Breast epithelium (tissue), 3 donors: ENCODE results near the gene RBM28.

Source experiments
- CTCF ChIP-seq, 3 donors: fragments of 450-650 bp; IDR thresholded peaks; one replicate each; pipeline ENCODE4 v1.5.1; 2016 to 2017; ENCODE audit warnings: antibody characterized with exemption in 3 of 3, mild to moderate bottlenecking in 3 of 3, moderate library complexity in 3 of 3
- POLR2A ChIP-seq: fragments of 450-650 bp; IDR thresholded peaks from one replicate; pipeline ENCODE4 v1.6.1; 2016; ENCODE audit warnings: antibody characterized with exemption, mild to moderate bottlenecking, moderate library complexity

- TF ChIP-seq CTCF (IDR thresholded peaks at IDR 0.05): no peak
- TF ChIP-seq POLR2A: no peak
Measured at GRCh38 chr7:128357217-128357613, 13.5 kb upstream of the RBM28 start.
